Chondrocyte (in vitro differentiated cells): ENCODE measurements around the gene CCND3. TPM values are rescaled to one million over a fixed set of nuclear protein-coding genes. Genes with fewer than 3 reads are reported as not detected.

ENCODE experiments used
- DNase-seq: peaks from one replicate; pipeline ENCODE4 v3.0.0; 2021; ENCODE audit warnings: mixed read lengths, low spot score
- H3K27ac Mint-ChIP-seq: one replicate; pipeline ENCODE4 v1.8.0; 2021; ENCODE audit warnings: mild to moderate bottlenecking, moderate library complexity, mixed read lengths; ENCODE audit not compliant: unreplicated experiment
- H3K27me3 Mint-ChIP-seq: 2 replicates; pipeline ENCODE4 v1.8.0; 2021; ENCODE audit warnings: low read depth, mixed read lengths
- H3K36me3 Mint-ChIP-seq: 2 replicates; pipeline ENCODE4 v1.8.0; 2021; ENCODE audit warnings: low read depth, mixed read lengths
- H3K4me1 Mint-ChIP-seq: 2 replicates; pipeline ENCODE4 v1.8.0; 2021; ENCODE audit warnings: low read depth, mild to moderate bottlenecking, mixed read lengths
- H3K4me3 Mint-ChIP-seq: one replicate; pipeline ENCODE4 v1.8.0; 2021; ENCODE audit warnings: mild to moderate bottlenecking, moderate library complexity, mixed read lengths; ENCODE audit not compliant: unreplicated experiment
- H3K9me3 Mint-ChIP-seq: 2 replicates; pipeline ENCODE4 v1.8.0; 2021; ENCODE audit warnings: low read depth, mixed read lengths
- CTCF ChIP-seq: fragments of 200-600 bp; sonication (generic); IDR thresholded peaks from 2 replicates; pipeline ENCODE4 v1.5.0; 2021; ENCODE audit warnings: antibody characterized with exemption, mild to moderate bottlenecking, moderate library complexity
- total RNA-seq: library from RNA; stranded (reverse); gene quantifications from 3 replicates; pipeline ENCODE4 v1.2.1, GENCODE V29; 2021

The CCND3 gene
- total RNA-seq, 1 donor from 2014 or later = 52.9 TPM

GRCh38 chr6:41974281-41974825 lies 32.7 kb upstream of the CCND3 start:
- Mint-ChIP-seq H3K4me3 (no peak overlapping the region), H3K27ac (no peak overlapping the region), H3K36me3 (no peaks in the 10 kb centered on the region), H3K9me3 (no peaks in the 10 kb centered on the region), H3K27me3 (no peaks in the 10 kb centered on the region), H3K4me1 (peaks cover 22% of the 10 kb centered on the region)
- TF ChIP-seq CTCF = no peak
- DNase-seq = no peak

DNA sequence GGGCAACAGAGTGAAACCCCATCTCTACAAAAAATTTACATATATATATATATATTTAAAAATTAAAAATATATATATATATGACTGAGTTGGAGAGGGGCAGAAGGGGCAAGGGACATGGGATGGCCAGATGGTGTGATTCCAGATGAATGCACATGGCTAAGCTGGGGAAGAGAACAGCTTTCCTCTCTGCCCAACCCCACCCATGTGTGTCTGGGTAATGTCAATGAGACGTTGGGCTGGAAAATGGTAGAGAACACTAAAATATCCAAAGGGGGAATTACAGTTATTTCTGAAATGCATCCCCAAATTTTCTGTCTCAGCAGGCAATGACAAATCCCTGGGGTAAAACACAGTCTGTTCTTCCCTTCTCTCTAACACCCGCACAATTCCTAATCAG lies 31.2 kb upstream of the CCND3 start:
- Mint-ChIP-seq H3K9me3 (no peaks in the 10 kb centered on the region), H3K4me1 (peaks cover 25% of the 10 kb centered on the region), H3K27me3 (no peaks in the 10 kb centered on the region), H3K27ac (no peak overlapping the region), H3K4me3 (no peak overlapping the region), H3K36me3 (no peaks in the 10 kb centered on the region)
- no peak for TF ChIP-seq CTCF
- DNase-seq = no peak

- no peak overlapping the region for H3K27ac Mint-ChIP-seq
- no peaks in the 10 kb centered on the region for H3K9me3 Mint-ChIP-seq
- no peak overlapping the region for H3K4me3 Mint-ChIP-seq
- no peak for DNase-seq
- no peak for TF ChIP-seq CTCF
- peaks cover 33% of the 10 kb centered on the region for H3K4me1 Mint-ChIP-seq
- H3K27me3 Mint-ChIP-seq = no peaks in the 10 kb centered on the region
- no peaks in the 10 kb centered on the region for H3K36me3 Mint-ChIP-seq
These were observed 28.8 kb upstream of the CCND3 start for GRCh38 chr6:41970436-41970846.

DNA sequence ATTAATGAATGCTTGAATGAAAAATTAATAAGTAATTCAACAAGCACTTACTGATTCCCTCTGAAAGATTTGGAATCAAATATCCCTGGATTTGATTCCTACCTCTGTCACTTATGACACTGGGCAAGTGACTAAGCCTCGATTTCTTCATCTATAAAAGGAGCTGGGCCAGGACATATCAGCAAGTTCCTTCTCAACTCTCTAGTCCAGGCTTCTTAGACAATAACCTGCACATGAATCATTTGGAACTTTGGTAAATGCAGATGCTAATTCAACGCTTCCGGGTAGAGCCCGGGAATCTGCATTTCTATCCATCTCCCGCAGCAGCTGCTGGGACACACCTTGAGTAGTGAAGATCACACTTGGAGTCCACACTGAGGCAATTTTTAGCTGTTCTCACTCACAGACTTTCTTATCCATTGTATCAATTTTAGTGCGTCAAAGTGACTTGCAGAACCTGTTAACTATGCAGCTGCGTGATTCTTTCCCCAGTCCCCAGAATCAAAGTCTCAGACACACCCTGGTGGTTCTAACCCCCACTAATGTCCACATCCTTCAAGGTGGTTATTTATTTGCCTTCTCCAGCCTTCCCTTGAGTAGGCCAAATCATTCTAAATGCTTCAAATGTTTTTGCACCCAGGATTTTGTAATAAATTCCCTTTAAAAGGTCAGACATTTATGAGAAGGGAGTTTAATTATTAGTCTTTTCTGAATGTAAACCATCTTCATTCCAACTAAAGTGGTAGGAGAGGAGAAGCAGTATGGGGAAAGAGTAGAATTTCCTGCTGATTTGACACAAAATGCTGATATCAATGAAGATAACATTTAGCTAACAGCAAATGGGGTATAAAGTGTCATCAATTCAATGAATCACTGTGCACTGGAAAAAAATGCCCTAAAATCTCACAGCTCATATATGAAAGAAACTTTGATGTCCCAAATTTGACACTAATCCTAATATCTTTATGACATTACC lies 26.0 kb upstream of the CCND3 start:
- peaks cover 31% of the 10 kb centered on the region for H3K4me1 Mint-ChIP-seq
- H3K27me3 Mint-ChIP-seq = no peaks in the 10 kb centered on the region
- H3K27ac Mint-ChIP-seq = peak overlapping the region; percentile 56
- H3K36me3 Mint-ChIP-seq = no peaks in the 10 kb centered on the region
- no peak overlapping the region for H3K4me3 Mint-ChIP-seq
- TF ChIP-seq CTCF = no peak
- no peaks in the 10 kb centered on the region for H3K9me3 Mint-ChIP-seq
- DNase-seq = no peak

DNA sequence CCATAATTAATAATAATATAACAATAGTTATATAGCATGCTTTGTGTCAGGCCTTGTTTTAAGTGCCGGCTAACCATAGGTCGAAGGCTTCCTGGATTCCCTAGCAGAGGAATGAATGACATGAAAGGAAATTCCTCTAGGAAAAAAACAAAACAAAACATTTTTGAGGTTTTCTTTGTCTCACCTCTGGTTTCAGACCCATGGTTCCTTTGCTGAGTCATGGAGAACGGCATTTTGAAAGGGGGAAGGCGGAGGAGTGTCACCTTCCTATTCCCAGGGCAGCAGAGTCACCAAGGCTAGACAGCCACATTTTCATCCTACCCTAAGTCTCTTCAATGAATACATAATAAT lies 25.3 kb upstream of the CCND3 start:
- H3K4me3 Mint-ChIP-seq = no peak overlapping the region

More for the DNA sequence above, 25.3 kb upstream of the CCND3 start:
- Mint-ChIP-seq H3K36me3 (no peaks in the 10 kb centered on the region), H3K27ac (peak overlapping the region; percentile 56), H3K27me3 (no peaks in the 10 kb centered on the region), H3K4me1 (peaks cover 31% of the 10 kb centered on the region), H3K9me3 (no peaks in the 10 kb centered on the region)
- no peak for TF ChIP-seq CTCF
- no peak for DNase-seq
